ENCODE data around the gene RMND5B.

The RMND5B gene

GRCh38 chr5:178136990-178137389, 6.2 kb downstream of the RMND5B start:
- TF ChIP-seq ZNF274 (IDR thresholded peaks at IDR 0.05; ENCODE audit: low read depth, low read length) (no peak), SUZ12 (IDR thresholded peaks at IDR 0.05; ENCODE audit: extremely low read depth, insufficient read depth, insufficient read length) (no peak), YY1 (IDR thresholded peaks at IDR 0.05; ENCODE audit: insufficient read depth, insufficient read length) (no peak)
- H3K36me3 ChIP-seq (ENCODE audit: insufficient read depth, insufficient read length, low read length), result peaks cover 36% of the 10 kb centered on the region
- H3K9ac ChIP-seq (ENCODE audit: insufficient read length, low read depth), result no peak overlapping the region
- no peaks in the 10 kb centered on the region for H3K9me3 ChIP-seq (ENCODE audit: insufficient read depth, low read length)
- no peak overlapping the region for H3K4me3 ChIP-seq (ENCODE audit: insufficient read length, low read depth)
- H3K4me1 ChIP-seq (ENCODE audit: insufficient read depth, insufficient read length), result no peaks in the 10 kb centered on the region
- DNase-seq (ENCODE audit: low read depth, low spot score), result no peak
- H3K27me3 ChIP-seq (ENCODE audit: insufficient read depth, insufficient read length), result no peaks in the 10 kb centered on the region

GRCh38 chr5:178137991-178138390, 7.2 kb downstream of the RMND5B start:
- no peak for DNase-seq (ENCODE audit: low read depth, low spot score)
- Histone ChIP-seq H3K9ac (ENCODE audit: insufficient read length, low read depth) (no peak overlapping the region), H3K9me3 (ENCODE audit: insufficient read depth, low read length) (no peaks in the 10 kb centered on the region), H3K36me3 (ENCODE audit: insufficient read depth, insufficient read length, low read length) (peaks cover 46% of the 10 kb centered on the region), H3K4me3 (ENCODE audit: insufficient read length, low read depth) (no peak overlapping the region), H3K4me1 (ENCODE audit: insufficient read depth, insufficient read length) (no peaks in the 10 kb centered on the region), H3K27me3 (ENCODE audit: insufficient read depth, insufficient read length) (no peaks in the 10 kb centered on the region)
- TF ChIP-seq SUZ12 (IDR thresholded peaks at IDR 0.05; ENCODE audit: extremely low read depth, insufficient read depth, insufficient read length) (no peak), ZNF274 (IDR thresholded peaks at IDR 0.05; ENCODE audit: low read depth, low read length) (no peak), YY1 (IDR thresholded peaks at IDR 0.05; ENCODE audit: insufficient read depth, insufficient read length) (no peak)

GRCh38 chr5:178141550-178141949, 10.7 kb downstream of the RMND5B start:
- Histone ChIP-seq H3K9me3 (ENCODE audit: insufficient read depth, low read length) (no peaks in the 10 kb centered on the region), H3K4me1 (ENCODE audit: insufficient read depth, insufficient read length) (peaks cover 4% of the 10 kb centered on the region), H3K27me3 (ENCODE audit: insufficient read depth, insufficient read length) (no peaks in the 10 kb centered on the region), H3K36me3 (ENCODE audit: insufficient read depth, insufficient read length, low read length) (peaks cover 53% of the 10 kb centered on the region), H3K9ac (ENCODE audit: insufficient read length, low read depth) (no peak overlapping the region), H3K4me3 (ENCODE audit: insufficient read length, low read depth) (no peak overlapping the region)
- DNase-seq (ENCODE audit: low read depth, low spot score), result no peak
- TF ChIP-seq SUZ12 (IDR thresholded peaks at IDR 0.05; ENCODE audit: extremely low read depth, insufficient read depth, insufficient read length) (no peak), YY1 (IDR thresholded peaks at IDR 0.05; ENCODE audit: insufficient read depth, insufficient read length) (no peak), ZNF274 (IDR thresholded peaks at IDR 0.05; ENCODE audit: low read depth, low read length) (no peak)

GRCh38 chr5:178142642-178143041, 11.8 kb downstream of the RMND5B start:
- Histone ChIP-seq H3K9me3 (ENCODE audit: insufficient read depth, low read length) (no peaks in the 10 kb centered on the region), H3K9ac (ENCODE audit: insufficient read length, low read depth) (no peak overlapping the region), H3K27me3 (ENCODE audit: insufficient read depth, insufficient read length) (no peaks in the 10 kb centered on the region), H3K4me3 (ENCODE audit: insufficient read length, low read depth) (no peak overlapping the region), H3K36me3 (ENCODE audit: insufficient read depth, insufficient read length, low read length) (peaks cover 56% of the 10 kb centered on the region), H3K4me1 (ENCODE audit: insufficient read depth, insufficient read length) (peaks cover 4% of the 10 kb centered on the region)
- DNase-seq (ENCODE audit: low read depth, low spot score), result no peak
- TF ChIP-seq YY1 (IDR thresholded peaks at IDR 0.05; ENCODE audit: insufficient read depth, insufficient read length) (no peak), ZNF274 (IDR thresholded peaks at IDR 0.05; ENCODE audit: low read depth, low read length) (no peak), SUZ12 (IDR thresholded peaks at IDR 0.05; ENCODE audit: extremely low read depth, insufficient read depth, insufficient read length) (no peak)

GRCh38 chr5:178143246-178143645, 12.4 kb downstream of the RMND5B start:
- H3K9me3 ChIP-seq (ENCODE audit: insufficient read depth, low read length), result no peaks in the 10 kb centered on the region
- H3K9ac ChIP-seq (ENCODE audit: insufficient read length, low read depth), result no peak overlapping the region
- H3K36me3 ChIP-seq (ENCODE audit: insufficient read depth, insufficient read length, low read length), result peaks cover 56% of the 10 kb centered on the region
- H3K4me3 ChIP-seq (ENCODE audit: insufficient read length, low read depth), result no peak overlapping the region
- peaks cover 4% of the 10 kb centered on the region for H3K4me1 ChIP-seq (ENCODE audit: insufficient read depth, insufficient read length)
- DNase-seq (ENCODE audit: low read depth, low spot score), result no peak
- no peaks in the 10 kb centered on the region for H3K27me3 ChIP-seq (ENCODE audit: insufficient read depth, insufficient read length)
- TF ChIP-seq SUZ12 (IDR thresholded peaks at IDR 0.05; ENCODE audit: extremely low read depth, insufficient read depth, insufficient read length) (no peak), ZNF274 (IDR thresholded peaks at IDR 0.05; ENCODE audit: low read depth, low read length) (no peak)

GRCh38 chr5:178143901-178144300, 13.1 kb downstream of the RMND5B start:
- no peak for DNase-seq (ENCODE audit: low read depth, low spot score)
- peak overlapping the region; percentile 32 for H3K9ac ChIP-seq (ENCODE audit: insufficient read length, low read depth)
- H3K4me1 ChIP-seq (ENCODE audit: insufficient read depth, insufficient read length), result peaks cover 4% of the 10 kb centered on the region
- no peak overlapping the region for H3K4me3 ChIP-seq (ENCODE audit: insufficient read length, low read depth)
- peaks cover 62% of the 10 kb centered on the region for H3K36me3 ChIP-seq (ENCODE audit: insufficient read depth, insufficient read length, low read length)
- TF ChIP-seq ZNF274 (IDR thresholded peaks at IDR 0.05; ENCODE audit: low read depth, low read length) (no peak), YY1 (IDR thresholded peaks at IDR 0.05; ENCODE audit: insufficient read depth, insufficient read length) (no peak), SUZ12 (IDR thresholded peaks at IDR 0.05; ENCODE audit: extremely low read depth, insufficient read depth, insufficient read length) (no peak)
- H3K9me3 ChIP-seq (ENCODE audit: insufficient read depth, low read length), result no peaks in the 10 kb centered on the region
- no peaks in the 10 kb centered on the region for H3K27me3 ChIP-seq (ENCODE audit: insufficient read depth, insufficient read length)

- Histone ChIP-seq H3K36me3 (ENCODE audit: insufficient read depth, insufficient read length, low read length) (peaks cover 85% of the 10 kb centered on the region), H3K9ac (ENCODE audit: insufficient read length, low read depth) (no peak overlapping the region), H3K27me3 (ENCODE audit: insufficient read depth, insufficient read length) (no peaks in the 10 kb centered on the region), H3K4me1 (ENCODE audit: insufficient read depth, insufficient read length) (peaks cover 9% of the 10 kb centered on the region), H3K9me3 (ENCODE audit: insufficient read depth, low read length) (no peaks in the 10 kb centered on the region), H3K4me3 (ENCODE audit: insufficient read length, low read depth) (no peak overlapping the region)
- TF ChIP-seq YY1 (IDR thresholded peaks at IDR 0.05; ENCODE audit: insufficient read depth, insufficient read length), result no peak
- TF ChIP-seq SUZ12 (IDR thresholded peaks at IDR 0.05; ENCODE audit: extremely low read depth, insufficient read depth, insufficient read length), result no peak
- no peak for TF ChIP-seq ZNF274 (IDR thresholded peaks at IDR 0.05; ENCODE audit: low read depth, low read length)
- DNase-seq (ENCODE audit: low read depth, low spot score), result peak; percentile 56
Measured at GRCh38 chr5:178145965-178146820, 15.4 kb downstream of the RMND5B start.
